H1 (cell line): ENCODE measurements around the gene KRTAP5-6. TPM values are rescaled to one million over a fixed set of nuclear protein-coding genes. Genes with fewer than 3 reads are reported as not detected.
"Not testable (repeated sequence)": the region's sequence is repeated elsewhere in the genome, so short reads cannot be mapped to it uniquely, and the experiment has no call there.

Experiments used
- CTCF ChIA-PET: fragments of 300-600 bp; sonication (Branson Sonifier 250); formaldehyde crosslinking; loops from one replicate; lab custom pipeline; 2021; ENCODE audit not compliant: partially characterized antibody; lab: Charles Lee
- POLR2A ChIA-PET: fragments of 300-600 bp; sonication (Branson Sonifier 250); formaldehyde crosslinking; loops from one replicate; lab custom pipeline; 2021; ENCODE audit warnings: inconsistent platforms; ENCODE audit not compliant: partially characterized antibody; lab: Charles Lee
- DNase-seq, 2 experiments: peaks; one replicate each; pipeline versions ENCODE4 v3.0.0 to v3.0.0-alpha.2; 2010 to 2022; ENCODE audit warnings: low spot score in 2 of 2, low read depth in 1 of 2, mixed read lengths in 1 of 2
- FAIRE-seq: peaks from 2 replicates; lab custom pipeline; 2011; peaks lifted over from hg19 to GRCh38; lab: Jason Lieb, UNC
- H2AFZ ChIP-seq: 2 replicates; pipeline ENCODE4 v1.8.1; 2012; ENCODE audit warnings: low read length, inconsistent platforms
- H2AK5ac ChIP-seq: 2 replicates; pipeline ENCODE4 v1.6.1; 2013; ENCODE audit warnings: low read depth, low read length
- H2BK120ac ChIP-seq: replicated peaks from 2 replicates; pipeline ENCODE3; 2013; ENCODE audit warnings: low read depth, low read length, inconsistent platforms
- H2BK12ac ChIP-seq: 2 replicates; pipeline ENCODE4 v1.6.1; 2013; ENCODE audit warnings: low read depth, low read length
- H2BK15ac ChIP-seq: 2 replicates; pipeline ENCODE4 v1.6.1; 2013; ENCODE audit warnings: low read length
- H2BK20ac ChIP-seq: 2 replicates; pipeline ENCODE4 v1.6.1; 2013; ENCODE audit warnings: low read length
- H2BK5ac ChIP-seq: 2 replicates; pipeline ENCODE4 v1.6.1; 2013; ENCODE audit warnings: low read depth, low read length
- H3K14ac ChIP-seq: 2 replicates; pipeline ENCODE4 v1.6.1; 2013; ENCODE audit warnings: inconsistent platforms; ENCODE audit not compliant: insufficient read length
- H3K18ac ChIP-seq: 2 replicates; pipeline ENCODE4 v1.6.1; 2013; ENCODE audit warnings: low read length; ENCODE audit errors: extremely low read depth
- H3K23ac ChIP-seq: 2 replicates; pipeline ENCODE4 v1.6.1; 2013; ENCODE audit warnings: inconsistent platforms; ENCODE audit not compliant: insufficient read length
- H3K23me2 ChIP-seq: 2 replicates; pipeline ENCODE4 v1.6.1; 2013; ENCODE audit warnings: low read depth, low read length
- H3K27ac ChIP-seq: 2 replicates; pipeline ENCODE4 v1.6.1; 2011; ENCODE audit warnings: low read depth, low read length, inconsistent platforms
- H3K27me3 ChIP-seq, 4 experiments: replicated peaks in 1 of 4; 1 replicate in 1 of 4; 2 replicates in 3 of 4; pipeline versions ENCODE4 v1.6.1 to v1.8.1; 2011 to 2013; ENCODE audit warnings: low read length in 3 of 4, mild to moderate bottlenecking in 3 of 4, inconsistent platforms in 2 of 4, mixed read lengths in 2 of 4, moderate library complexity in 1 of 4; ENCODE audit not compliant: control insufficient read depth in 3 of 4, insufficient read depth in 3 of 4; ENCODE audit errors: extremely low read depth in 1 of 4
- H3K36me3 ChIP-seq, 4 experiments: 2 replicates each; pipeline versions ENCODE4 v1.6.1 to v1.8.1; 2011 to 2013; ENCODE audit warnings: mild to moderate bottlenecking in 4 of 4, low read length in 3 of 4, moderate library complexity in 2 of 4, control low read depth in 1 of 4, inconsistent platforms in 1 of 4; ENCODE audit not compliant: insufficient read depth in 4 of 4, control insufficient read depth in 2 of 4
- H3K4ac ChIP-seq: replicated peaks from 2 replicates; pipeline ENCODE3; 2013; ENCODE audit warnings: low read length, low read depth, mixed read lengths, inconsistent platforms; ENCODE audit not compliant: insufficient read length
- H3K4me1 ChIP-seq, 4 experiments: replicated peaks in 1 of 4; 1 replicate in 1 of 4; 2 replicates in 3 of 4; pipeline versions ENCODE4 v1.6.1 to v1.8.1; 2011 to 2013; ENCODE audit warnings: low read length in 3 of 4, inconsistent platforms in 2 of 4, mixed read lengths in 1 of 4; ENCODE audit not compliant: insufficient read depth in 4 of 4, control insufficient read depth in 3 of 4
- H3K4me2 ChIP-seq, 2 experiments: 2 replicates each; pipeline versions ENCODE4 v1.6.1 to v1.8.1; 2011 to 2013; ENCODE audit warnings: low read depth in 2 of 2, low read length in 2 of 2, control low read depth in 1 of 2, inconsistent platforms in 1 of 2, mild to moderate bottlenecking in 1 of 2; ENCODE audit not compliant: insufficient read depth in 1 of 2
- H3K4me3 ChIP-seq, 4 experiments: fragments of 200-600, 300-600 bp in 1 of 4; sonication (generic), shearing (Covaris generic), sonication (Bioruptor Twin) in 1 of 4; 2 replicates each; pipeline versions ENCODE4 v1.5.1 to v1.8.1; 2011 to 2016; ENCODE audit warnings: low read length in 4 of 4, low read depth in 3 of 4, control low read depth in 2 of 4, inconsistent platforms in 2 of 4, mild to moderate bottlenecking in 2 of 4, mixed read lengths in 1 of 4, moderate library complexity in 1 of 4; ENCODE audit not compliant: insufficient read depth in 2 of 4; ENCODE audit errors: extremely low read depth in 1 of 4
- H3K56ac ChIP-seq: replicated peaks from 2 replicates; pipeline ENCODE3; 2013; ENCODE audit warnings: low read depth, mild to moderate bottlenecking, mixed read lengths, low read length, inconsistent platforms; ENCODE audit not compliant: insufficient read length
- H3K79me1 ChIP-seq: 2 replicates; pipeline ENCODE4 v1.6.1; 2013; ENCODE audit warnings: low read depth, low read length, control low read depth
- H3K79me2 ChIP-seq, 2 experiments: 2 replicates each; pipeline versions ENCODE4 v1.6.1 to v1.8.1; 2012 to 2013; ENCODE audit warnings: low read length in 2 of 2, mild to moderate bottlenecking in 2 of 2, inconsistent platforms in 1 of 2; ENCODE audit not compliant: insufficient read depth in 2 of 2, control insufficient read depth in 1 of 2
- H3K9ac ChIP-seq, 4 experiments: replicated peaks in 1 of 4; 1 replicate in 1 of 4; 2 replicates in 3 of 4; pipeline versions ENCODE4 v1.6.1 to v1.8.1; 2011 to 2013; ENCODE audit warnings: low read depth in 3 of 4, low read length in 3 of 4, control low read depth in 2 of 4, mild to moderate bottlenecking in 2 of 4, moderate library complexity in 2 of 4, inconsistent platforms in 1 of 4; ENCODE audit errors: extremely low read depth in 1 of 4
- H3K9me3 ChIP-seq, 2 experiments: 2 replicates each; pipeline versions ENCODE4 v1.6.1 to v1.8.1; 2012 to 2013; ENCODE audit warnings: mild to moderate bottlenecking in 2 of 2, moderate library complexity in 2 of 2, control low read depth in 1 of 2, inconsistent platforms in 1 of 2, low read depth in 1 of 2, low read length in 1 of 2, mixed read lengths in 1 of 2; ENCODE audit not compliant: insufficient read depth in 2 of 2
- H4K20me1 ChIP-seq, 2 experiments: replicated peaks in 1 of 2; 2 replicates each; pipeline versions ENCODE3 to v1.8.1; 2011 to 2013; ENCODE audit warnings: inconsistent platforms in 2 of 2, low read length in 2 of 2, mild to moderate bottlenecking in 1 of 2; ENCODE audit not compliant: insufficient read depth in 2 of 2, control insufficient read depth in 1 of 2
- H4K5ac ChIP-seq: 2 replicates; pipeline ENCODE4 v1.6.1; 2013; ENCODE audit warnings: low read length, low read depth, mixed read lengths, inconsistent platforms; ENCODE audit not compliant: insufficient read length
- H4K8ac ChIP-seq: 2 replicates; pipeline ENCODE4 v1.8.0; 2013; ENCODE audit warnings: mild to moderate bottlenecking, moderate library complexity, low read length, inconsistent platforms; ENCODE audit not compliant: insufficient read depth; ENCODE audit errors: extremely low read depth
- H4K91ac ChIP-seq: replicated peaks from 2 replicates; pipeline ENCODE3; 2013; ENCODE audit warnings: low read length, mixed read lengths, inconsistent platforms; ENCODE audit not compliant: insufficient read length
- WGBS, 2 experiments: shearing (Covaris generic) in 1 of 2; methylation state at CpG; one replicate each; pipeline versions ENCODE4 v1.1.6 to v1.1.7; 2013 to 2015; ENCODE audit warnings: low lambda C conversion rate in 2 of 2, mixed read lengths in 2 of 2, inconsistent platforms in 1 of 2, low coverage in 1 of 2, missing lambda C conversion rate in 1 of 2; ENCODE audit not compliant: insufficient replicate concordance in 2 of 2, insufficient coverage in 1 of 2, insufficient read length in 1 of 2; ENCODE audit errors: extremely low coverage in 1 of 2, missing lambda C conversion rate in 1 of 2; 5-methylcytosine and 5-hydroxymethylcytosine counted together
- polyA plus RNA-seq, 7 experiments: library from polyadenylated mRNA; depleted of rRNA in 3 of 7; stranded (reverse) in 5 of 7; unstranded in 2 of 7; fragments of >200 nt in 5 of 7; fragments of 200-250 nt in 2 of 7; gene quantifications; 1 replicate in 5 of 7; 2 replicates in 1 of 7; 4 replicates in 1 of 7; pipeline versions ENCODE4 v1.2.1 to v1.2.3, GENCODE V29; 2011 to 2013; ENCODE audit warnings: missing spikeins in 2 of 7, mixed read lengths in 2 of 7
- total RNA-seq: library from RNA; stranded (reverse); fragmentation: NEBNext Ultra II Directional; extraction: Animal tissue kit (Norgen Biotek cat#: 25700); gene quantifications from 2 replicates; pipeline ENCODE4 v1.2.1, GENCODE V29; 2021

Gene KRTAP5-6
- total and polyA plus RNA-seq, 2 of the 8 experiments (the other 6 are each of a cell fraction or from before 2014, with no cell fraction given): not detected

DNA sequence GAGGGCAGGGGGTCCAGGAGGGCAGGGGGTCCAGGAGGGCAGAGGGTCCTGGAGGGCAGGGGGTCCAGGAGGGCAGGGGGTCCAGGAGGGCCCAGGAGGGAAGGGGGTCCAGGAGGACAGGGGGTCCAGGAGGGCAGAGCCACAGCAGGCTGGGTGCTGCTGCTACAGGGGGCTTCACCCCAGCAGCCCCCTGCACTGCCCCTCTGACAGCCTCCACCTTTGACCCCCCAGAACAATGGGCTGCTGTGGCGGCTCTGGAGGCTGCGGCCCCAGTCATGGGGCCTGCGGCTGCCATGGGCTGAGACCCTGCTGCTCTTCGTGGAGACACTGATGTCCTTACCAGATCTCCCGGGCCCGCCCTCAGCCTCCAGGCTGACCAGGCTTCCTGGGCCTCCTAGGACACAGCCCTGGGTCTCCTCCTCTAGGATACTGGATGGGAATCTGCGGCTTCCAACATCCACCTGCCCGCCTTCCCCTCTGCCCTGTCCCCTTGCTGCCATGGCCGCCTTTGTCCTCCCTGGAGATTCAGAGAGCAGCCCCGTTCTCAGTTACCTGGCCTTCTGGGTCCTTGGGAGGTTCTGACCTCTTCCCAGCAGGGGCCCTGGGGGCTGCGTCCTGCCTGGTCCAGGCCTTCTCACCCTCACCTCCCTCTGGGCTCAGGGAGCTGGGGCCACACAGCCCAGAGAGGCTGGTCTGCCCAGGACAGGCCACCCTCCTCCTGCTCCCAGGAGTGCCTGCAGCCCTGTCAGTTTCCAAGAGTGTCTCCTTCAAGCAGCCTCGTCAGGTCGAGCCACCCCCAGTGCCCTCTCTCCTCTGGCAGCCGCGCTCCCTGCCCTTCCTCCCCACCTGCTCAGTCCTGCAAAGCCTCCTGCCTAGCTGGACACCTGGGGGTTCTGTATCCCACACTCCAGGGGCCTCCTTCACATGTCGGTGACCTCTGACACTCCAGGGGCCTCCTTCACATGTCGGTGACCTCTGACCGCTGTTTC, 11.8 kb upstream of the KRTAP5-6 start:
- H2AFZ ChIP-seq, H2BK5ac ChIP-seq, H3K27me3 ChIP-seq, H3K4me3 ChIP-seq, H3K4me1 ChIP-seq, H3K4ac ChIP-seq, H3K23ac ChIP-seq, H3K23me2 ChIP-seq, H4K8ac ChIP-seq, H4K91ac ChIP-seq, POLR2A ChIA-PET, H3K9ac ChIP-seq, H3K56ac ChIP-seq, DNase-seq, H4K5ac ChIP-seq, CTCF ChIA-PET, H3K79me1 ChIP-seq, H3K14ac ChIP-seq, H3K79me2 ChIP-seq, H2BK12ac ChIP-seq, H3K27ac ChIP-seq, H3K9me3 ChIP-seq, H3K36me3 ChIP-seq, H4K20me1 ChIP-seq, H2AK5ac ChIP-seq, FAIRE-seq, H2BK120ac ChIP-seq, H3K4me2 ChIP-seq: not testable (repeated sequence)
- peak overlapping the region; percentile 61; the same call in 1 of the 2 replicates for H2BK15ac ChIP-seq
- 83% methylated on average over 12 of the region's 18 CpGs; no CpG with 5 or more reads in 1 of the 2 experiments for WGBS, 2 experiments
- H3K18ac ChIP-seq: peak overlapping the region; percentile 78; the same call in 1 of the 2 replicates
- H2BK20ac ChIP-seq: 0 out of 2 replicates have a peak overlapping the region, but pooled peaks have one; percentile 48
